WTC11 (cell line): ENCODE data around the gene ZNF335. TPM values are rescaled to one million over a fixed set of nuclear protein-coding genes. Genes with fewer than 3 reads are reported as not detected.

ENCODE experiments used
- ATAC-seq: fragments of 200-7000 bp; cut with Tn5 transposase; 2 replicates; pipeline ENCODE4 v1.10.0; 2021; ENCODE audit warnings: mild to moderate bottlenecking, moderate library complexity
- CTCF ChIA-PET: fragments of 300-600 bp; sonication (Branson Sonifier 250); formaldehyde crosslinking; loops from one replicate; lab custom pipeline; 2021; ENCODE audit warnings: antibody characterized with exemption; lab: Charles Lee
- POLR2A ChIA-PET: fragments of 350-600 bp; sonication (Branson Sonifier 250); formaldehyde crosslinking; loops from one replicate; lab custom pipeline; 2021; ENCODE audit warnings: antibody characterized with exemption; lab: Charles Lee
- DNase-seq: peaks from one replicate; pipeline ENCODE4 v3.0.0; 2021; ENCODE audit warnings: low spot score
- H3K27ac Mint-ChIP-seq: 2 replicates; pipeline ENCODE4 v1.8.0; 2021; ENCODE audit warnings: mixed read lengths
- H3K27me3 Mint-ChIP-seq: 2 replicates; pipeline ENCODE4 v1.8.0; 2021; ENCODE audit warnings: low read depth, mild to moderate bottlenecking, moderate library complexity, mixed read lengths
- H3K36me3 Mint-ChIP-seq: 2 replicates; pipeline ENCODE4 v1.8.0; 2021; ENCODE audit warnings: mixed read lengths
- H3K4me1 Mint-ChIP-seq: 2 replicates; pipeline ENCODE4 v1.8.0; 2022; ENCODE audit warnings: mixed read lengths
- H3K4me3 Mint-ChIP-seq: 2 replicates; pipeline ENCODE4 v1.8.0; 2021; ENCODE audit warnings: mild to moderate bottlenecking, moderate library complexity, mixed read lengths
- H3K9me3 Mint-ChIP-seq: 2 replicates; pipeline ENCODE4 v1.8.0; 2021; ENCODE audit warnings: mixed read lengths
- CREM ChIP-seq: sonication (generic); formaldehyde crosslinking; IDR thresholded peaks from 2 replicates; pipeline ENCODE4 v1.8.1; 2022; ENCODE audit warnings: mild to moderate bottlenecking, missing genetic modification reagents, moderate library complexity
- ESRRA ChIP-seq: sonication (generic); formaldehyde crosslinking; IDR thresholded peaks from 2 replicates; pipeline ENCODE4 v1.8.1; 2022; ENCODE audit warnings: mild to moderate bottlenecking, missing genetic modification reagents, borderline replicate concordance
- FOXP1 ChIP-seq: sonication (generic); formaldehyde crosslinking; IDR thresholded peaks from 2 replicates; pipeline ENCODE4 v1.8.0; 2022; ENCODE audit warnings: missing genetic modification reagents, mild to moderate bottlenecking, moderate library complexity, borderline replicate concordance
- GTF2I ChIP-seq: fragments of 250-450 bp; sonication (Bioruptor Pico); conservative IDR thresholded peaks from 2 replicates; pipeline ENCODE4 v1.4.0; 2021; ENCODE audit warnings: mild to moderate bottlenecking
- KAT7 ChIP-seq: sonication (generic); formaldehyde crosslinking; IDR thresholded peaks from 2 replicates; pipeline ENCODE4 v1.8.1; 2023; ENCODE audit warnings: missing genetic modification reagents, mild to moderate bottlenecking, borderline replicate concordance
- MXD4 ChIP-seq: fragments of 250-450 bp; sonication (Bioruptor Pico); IDR thresholded peaks from 2 replicates; pipeline ENCODE4 v1.8.0; 2021; ENCODE audit warnings: mild to moderate bottlenecking, moderate library complexity, borderline replicate concordance
- NFYB ChIP-seq: sonication (generic); formaldehyde crosslinking; conservative IDR thresholded peaks from 2 replicates; pipeline ENCODE4 v1.8.0; 2022; ENCODE audit warnings: low read depth, missing genetic modification reagents
- NR3C1 ChIP-seq: sonication (generic); formaldehyde crosslinking; conservative IDR thresholded peaks from 2 replicates; pipeline ENCODE4 v1.8.1; 2023; ENCODE audit warnings: low read depth, mild to moderate bottlenecking, missing genetic modification reagents
- PRRX2 ChIP-seq: fragments of 250-450 bp; sonication (Bioruptor Pico); IDR thresholded peaks from 2 replicates; pipeline ENCODE4 v1.8.0; 2021; ENCODE audit warnings: mild to moderate bottlenecking
- RELA ChIP-seq: sonication (generic); formaldehyde crosslinking; IDR thresholded peaks from 2 replicates; pipeline ENCODE4 v1.8.1; 2022; ENCODE audit warnings: missing genetic modification reagents, mild to moderate bottlenecking, borderline replicate concordance
- SMAD4 ChIP-seq: sonication (generic); formaldehyde crosslinking; IDR thresholded peaks from 2 replicates; pipeline ENCODE4 v1.8.0; 2022; ENCODE audit warnings: mild to moderate bottlenecking, missing genetic modification reagents
- SOX15 ChIP-seq: fragments of 250-450 bp; sonication (Bioruptor Pico); IDR thresholded peaks from 2 replicates; pipeline ENCODE4 v1.9.0; 2021; ENCODE audit warnings: mild to moderate bottlenecking
- TEAD4 ChIP-seq: sonication (generic); formaldehyde crosslinking; IDR thresholded peaks from 2 replicates; pipeline ENCODE4 v1.8.0; 2022; ENCODE audit warnings: mild to moderate bottlenecking, missing genetic modification reagents
- ZNF138 ChIP-seq: sonication (generic); formaldehyde crosslinking; conservative IDR thresholded peaks from 2 replicates; pipeline ENCODE4 v1.8.1; 2022; ENCODE audit warnings: mild to moderate bottlenecking, moderate library complexity, missing genetic modification reagents
- ZNF396 ChIP-seq: fragments of 250-450 bp; sonication (Bioruptor Pico); IDR thresholded peaks from 2 replicates; pipeline ENCODE4 v1.8.0; 2021; ENCODE audit warnings: mild to moderate bottlenecking, moderate library complexity, borderline replicate concordance
- total RNA-seq: library from RNA; stranded (reverse); gene quantifications from 3 replicates; pipeline ENCODE4 v1.2.3, GENCODE V29; 2021
- TF ChIP-seq, protein P1 (sequence below): sonication (generic); formaldehyde crosslinking; IDR thresholded peaks from 2 replicates; pipeline ENCODE4 v1.8.1; 2023; ENCODE audit warnings: mild to moderate bottlenecking, missing genetic modification reagents, borderline replicate concordance
- TF ChIP-seq, protein P2 (sequence below): sonication (generic); formaldehyde crosslinking; conservative IDR thresholded peaks from 2 replicates; pipeline ENCODE4 v1.8.1; 2022; ENCODE audit warnings: mild to moderate bottlenecking, missing genetic modification reagents
- TF ChIP-seq, protein P3 (sequence below): sonication (generic); formaldehyde crosslinking; IDR thresholded peaks from 2 replicates; pipeline ENCODE4 v1.8.1; 2023; ENCODE audit warnings: mild to moderate bottlenecking, missing genetic modification reagents
- TF ChIP-seq, protein P4 (sequence below): sonication (generic); formaldehyde crosslinking; IDR thresholded peaks from 2 replicates; pipeline ENCODE4 v1.8.1; 2022; ENCODE audit warnings: low read depth, missing genetic modification reagents, borderline replicate concordance
- TF ChIP-seq, protein P5 (sequence below): fragments of 250-450 bp; sonication (Bioruptor Pico); IDR thresholded peaks from 2 replicates; pipeline ENCODE4 v2.1.2; 2022; ENCODE audit warnings: mild to moderate bottlenecking, moderate library complexity

The ZNF335 gene
- total RNA-seq, 1 experiment from 2014 or later: 20.0 TPM

DNA sequence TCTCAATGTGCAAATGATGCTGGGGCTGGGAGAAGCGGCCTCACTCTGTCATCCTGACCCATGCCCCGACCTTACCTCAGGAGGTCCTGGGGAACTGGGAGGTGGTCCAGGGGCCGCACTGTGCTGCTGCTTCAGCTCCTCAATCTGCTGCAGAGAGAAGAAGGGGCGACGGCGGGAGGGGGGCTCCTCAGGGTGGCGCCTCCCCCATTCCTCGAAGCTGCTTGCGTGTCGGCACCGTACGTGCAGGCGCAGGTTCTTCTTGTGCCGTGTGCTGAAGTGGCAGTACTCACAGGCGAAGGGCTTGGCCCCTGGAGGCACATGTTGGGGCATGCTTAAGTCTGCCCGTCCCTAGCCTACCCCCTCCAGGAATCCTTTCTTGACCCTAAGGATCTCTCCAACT is 12.9 kb downstream of the ZNF335 start (continued):
- TF ChIP-seq, protein P1, sequence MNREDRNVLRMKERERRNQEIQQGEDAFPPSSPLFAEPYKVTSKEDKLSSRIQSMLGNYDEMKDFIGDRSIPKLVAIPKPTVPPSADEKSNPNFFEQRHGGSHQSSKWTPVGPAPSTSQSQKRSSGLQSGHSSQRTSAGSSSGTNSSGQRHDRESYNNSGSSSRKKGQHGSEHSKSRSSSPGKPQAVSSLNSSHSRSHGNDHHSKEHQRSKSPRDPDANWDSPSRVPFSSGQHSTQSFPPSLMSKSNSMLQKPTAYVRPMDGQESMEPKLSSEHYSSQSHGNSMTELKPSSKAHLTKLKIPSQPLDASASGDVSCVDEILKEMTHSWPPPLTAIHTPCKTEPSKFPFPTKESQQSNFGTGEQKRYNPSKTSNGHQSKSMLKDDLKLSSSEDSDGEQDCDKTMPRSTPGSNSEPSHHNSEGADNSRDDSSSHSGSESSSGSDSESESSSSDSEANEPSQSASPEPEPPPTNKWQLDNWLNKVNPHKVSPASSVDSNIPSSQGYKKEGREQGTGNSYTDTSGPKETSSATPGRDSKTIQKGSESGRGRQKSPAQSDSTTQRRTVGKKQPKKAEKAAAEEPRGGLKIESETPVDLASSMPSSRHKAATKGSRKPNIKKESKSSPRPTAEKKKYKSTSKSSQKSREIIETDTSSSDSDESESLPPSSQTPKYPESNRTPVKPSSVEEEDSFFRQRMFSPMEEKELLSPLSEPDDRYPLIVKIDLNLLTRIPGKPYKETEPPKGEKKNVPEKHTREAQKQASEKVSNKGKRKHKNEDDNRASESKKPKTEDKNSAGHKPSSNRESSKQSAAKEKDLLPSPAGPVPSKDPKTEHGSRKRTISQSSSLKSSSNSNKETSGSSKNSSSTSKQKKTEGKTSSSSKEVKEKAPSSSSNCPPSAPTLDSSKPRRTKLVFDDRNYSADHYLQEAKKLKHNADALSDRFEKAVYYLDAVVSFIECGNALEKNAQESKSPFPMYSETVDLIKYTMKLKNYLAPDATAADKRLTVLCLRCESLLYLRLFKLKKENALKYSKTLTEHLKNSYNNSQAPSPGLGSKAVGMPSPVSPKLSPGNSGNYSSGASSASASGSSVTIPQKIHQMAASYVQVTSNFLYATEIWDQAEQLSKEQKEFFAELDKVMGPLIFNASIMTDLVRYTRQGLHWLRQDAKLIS (CRISPR knock-in tag): no peak
- TF ChIP-seq ESRRA (no peak), SOX15 (CRISPR knock-in tag) (no peak), ZNF138 (CRISPR knock-in tag) (no peak), CREM (CRISPR knock-in tag) (no peak), FOXP1 (CRISPR knock-in tag) (no peak)
- TF ChIP-seq, protein P2, sequence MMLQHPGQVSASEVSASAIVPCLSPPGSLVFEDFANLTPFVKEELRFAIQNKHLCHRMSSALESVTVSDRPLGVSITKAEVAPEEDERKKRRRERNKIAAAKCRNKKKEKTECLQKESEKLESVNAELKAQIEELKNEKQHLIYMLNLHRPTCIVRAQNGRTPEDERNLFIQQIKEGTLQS: no peak
- TF ChIP-seq, all 79 proteins: peak for 0

DNA sequence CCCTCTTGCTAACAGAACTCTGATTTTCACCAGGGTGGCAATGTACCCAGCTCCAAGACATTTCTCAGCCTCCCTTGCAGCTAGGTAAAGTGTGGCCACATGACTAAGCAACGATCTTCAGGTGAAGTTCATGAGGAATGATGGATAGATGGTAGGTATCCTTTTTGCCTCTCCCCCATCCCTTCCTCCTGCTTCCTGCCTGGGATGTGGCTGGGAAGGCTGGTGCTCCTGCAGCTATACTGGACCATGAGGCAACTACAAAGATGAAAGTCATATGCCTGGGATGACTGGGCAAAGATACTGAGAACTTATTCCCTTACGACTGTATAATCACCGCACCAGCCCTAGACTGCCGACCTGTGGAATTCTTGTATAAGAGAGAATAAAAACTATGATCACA is 13.4 kb downstream of the ZNF335 start:
- H3K4me1 Mint-ChIP-seq: no peaks in the 10 kb centered on the region
- no peaks in the 10 kb centered on the region for H3K9me3 Mint-ChIP-seq
- H3K27me3 Mint-ChIP-seq: no peaks in the 10 kb centered on the region
- CTCF ChIA-PET: interaction anchor here (0.7 to 3.0 kb wide), 2 partner anchors 11 to 405 kb away, joined by 3 to 14 read pairs; no protein-coding TSS in a partner anchor
- DNase-seq: no peak
- H3K36me3 Mint-ChIP-seq: peaks cover 37% of the 10 kb centered on the region
- no peak for ATAC-seq
- POLR2A ChIA-PET: no interaction called here
- H3K27ac Mint-ChIP-seq: no peak overlapping the region
- TF ChIP-seq MXD4 (CRISPR knock-in tag) (no peak), GTF2I (CRISPR knock-in tag) (0 out of 2 replicates have a peak, but pooled peaks have one; percentile 16), TEAD4 (CRISPR knock-in tag) (no peak), NR3C1 (no peak), RELA (CRISPR knock-in tag) (no peak)
- TF ChIP-seq, protein P3, sequence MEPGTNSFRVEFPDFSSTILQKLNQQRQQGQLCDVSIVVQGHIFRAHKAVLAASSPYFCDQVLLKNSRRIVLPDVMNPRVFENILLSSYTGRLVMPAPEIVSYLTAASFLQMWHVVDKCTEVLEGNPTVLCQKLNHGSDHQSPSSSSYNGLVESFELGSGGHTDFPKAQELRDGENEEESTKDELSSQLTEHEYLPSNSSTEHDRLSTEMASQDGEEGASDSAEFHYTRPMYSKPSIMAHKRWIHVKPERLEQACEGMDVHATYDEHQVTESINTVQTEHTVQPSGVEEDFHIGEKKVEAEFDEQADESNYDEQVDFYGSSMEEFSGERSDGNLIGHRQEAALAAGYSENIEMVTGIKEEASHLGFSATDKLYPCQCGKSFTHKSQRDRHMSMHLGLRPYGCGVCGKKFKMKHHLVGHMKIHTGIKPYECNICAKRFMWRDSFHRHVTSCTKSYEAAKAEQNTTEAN (CRISPR knock-in tag): no peak
- no peak overlapping the region for H3K4me3 Mint-ChIP-seq

DNA sequence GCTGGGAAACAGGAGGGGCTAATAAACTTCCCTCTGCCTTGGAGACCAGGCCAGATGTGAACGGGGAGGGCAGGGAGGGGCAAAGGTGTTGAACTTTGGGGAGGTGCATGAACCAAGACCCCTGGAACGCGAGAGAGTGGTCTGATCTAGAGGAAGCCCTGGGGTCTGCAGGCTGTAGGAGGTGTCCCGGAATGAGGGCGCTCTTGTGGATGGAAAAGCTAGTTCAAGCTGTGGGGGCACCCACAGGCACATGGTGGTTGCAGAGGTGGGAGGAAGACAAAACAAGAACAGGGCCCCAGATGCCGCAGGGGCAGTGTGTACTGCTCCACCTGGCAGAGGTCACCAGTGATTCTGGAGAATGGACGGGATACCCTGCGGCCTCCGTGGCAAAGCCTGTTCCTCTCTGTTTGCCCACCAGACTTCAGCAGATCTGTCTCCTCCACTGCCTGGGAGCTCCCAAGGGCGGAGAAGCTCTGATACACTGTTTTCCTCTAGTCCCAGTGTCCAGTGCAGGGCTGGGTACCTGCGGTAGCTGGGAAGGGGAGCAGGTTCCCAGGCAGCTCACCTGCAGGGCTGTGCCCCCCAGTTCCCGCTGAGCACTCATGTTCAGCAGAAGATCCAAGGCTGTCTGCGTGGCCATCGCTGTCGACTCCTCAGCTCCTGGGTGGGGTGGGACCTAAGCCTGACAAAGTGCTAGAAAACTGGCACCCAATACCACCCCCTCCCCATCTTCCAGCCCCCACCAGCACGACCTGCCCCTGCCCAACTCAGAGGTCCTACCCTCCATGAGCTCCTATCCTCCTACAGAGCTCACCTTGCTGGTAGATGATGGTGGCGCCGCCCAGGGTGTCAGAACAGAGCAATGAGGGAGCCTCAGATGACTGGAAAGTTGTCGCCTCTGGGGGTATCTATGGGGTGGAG is 14.7 kb downstream of the ZNF335 start:
- no peak for ATAC-seq
- CTCF ChIA-PET: interaction anchor here (1.0 to 3.0 kb wide), 2 partner anchors 13 to 24 kb away, joined by 3 to 14 read pairs; no protein-coding TSS in a partner anchor
- POLR2A ChIA-PET: no interaction called here
- Mint-ChIP-seq H3K36me3 (peaks cover 34% of the 10 kb centered on the region), H3K9me3 (no peaks in the 10 kb centered on the region), H3K27ac (no peak overlapping the region), H3K27me3 (no peaks in the 10 kb centered on the region), H3K4me1 (no peaks in the 10 kb centered on the region), H3K4me3 (no peak overlapping the region)
- no peak for DNase-seq
- TF ChIP-seq ZNF138 (CRISPR knock-in tag) (no peak), ESRRA (no peak), PRRX2 (no peak), SMAD4 (CRISPR knock-in tag) (no peak), KAT7 (CRISPR knock-in tag) (no peak), ZNF396 (CRISPR knock-in tag) (no peak), NFYB (CRISPR knock-in tag) (no peak)
- TF ChIP-seq, protein P1 (CRISPR knock-in tag): no peak
- TF ChIP-seq, protein P4, sequence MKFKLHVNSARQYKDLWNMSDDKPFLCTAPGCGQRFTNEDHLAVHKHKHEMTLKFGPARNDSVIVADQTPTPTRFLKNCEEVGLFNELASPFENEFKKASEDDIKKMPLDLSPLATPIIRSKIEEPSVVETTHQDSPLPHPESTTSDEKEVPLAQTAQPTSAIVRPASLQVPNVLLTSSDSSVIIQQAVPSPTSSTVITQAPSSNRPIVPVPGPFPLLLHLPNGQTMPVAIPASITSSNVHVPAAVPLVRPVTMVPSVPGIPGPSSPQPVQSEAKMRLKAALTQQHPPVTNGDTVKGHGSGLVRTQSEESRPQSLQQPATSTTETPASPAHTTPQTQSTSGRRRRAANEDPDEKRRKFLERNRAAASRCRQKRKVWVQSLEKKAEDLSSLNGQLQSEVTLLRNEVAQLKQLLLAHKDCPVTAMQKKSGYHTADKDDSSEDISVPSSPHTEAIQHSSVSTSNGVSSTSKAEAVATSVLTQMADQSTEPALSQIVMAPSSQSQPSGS (CRISPR knock-in tag): no peak
- TF ChIP-seq, protein P5, sequence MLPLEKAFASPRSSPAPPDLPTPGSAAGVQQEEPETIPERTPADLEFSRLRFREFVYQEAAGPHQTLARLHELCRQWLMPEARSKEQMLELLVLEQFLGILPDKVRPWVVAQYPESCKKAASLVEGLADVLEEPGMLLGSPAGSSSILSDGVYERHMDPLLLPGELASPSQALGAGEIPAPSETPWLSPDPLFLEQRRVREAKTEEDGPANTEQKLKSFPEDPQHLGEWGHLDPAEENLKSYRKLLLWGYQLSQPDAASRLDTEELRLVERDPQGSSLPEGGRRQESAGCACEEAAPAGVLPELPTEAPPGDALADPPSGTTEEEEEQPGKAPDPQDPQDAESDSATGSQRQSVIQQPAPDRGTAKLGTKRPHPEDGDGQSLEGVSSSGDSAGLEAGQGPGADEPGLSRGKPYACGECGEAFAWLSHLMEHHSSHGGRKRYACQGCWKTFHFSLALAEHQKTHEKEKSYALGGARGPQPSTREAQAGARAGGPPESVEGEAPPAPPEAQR (CRISPR knock-in tag): no peak
